Measurements from ENCODE around the gene RPRML. TPM values are rescaled to one million over a fixed set of nuclear protein-coding genes. Genes with fewer than 3 reads are reported as not detected.

The RPRML gene
- total RNA-seq, 2 experiments from 2014 or later = not detected

GRCh38 chr17:46935658-46936266, 43.3 kb downstream of the RPRML start:
- no peaks in the 10 kb centered on the region for H3K9me3 Mint-ChIP-seq
- no peaks in the 10 kb centered on the region for H3K27me3 Mint-ChIP-seq (ENCODE audit: low read depth)
- no peaks in the 10 kb centered on the region for H3K4me1 Mint-ChIP-seq (ENCODE audit: low read depth)
- H3K27ac Mint-ChIP-seq = no peak overlapping the region
- peaks cover 28% of the 10 kb centered on the region for H3K36me3 Mint-ChIP-seq (ENCODE audit: low read depth)
- intact Hi-C loops (cut with micrococcal nuclease) = no loop called here
- DNase-seq = no peak
- CTCF ChIA-PET = no interaction called here
- no peak overlapping the region for H3K4me3 Mint-ChIP-seq

DNA sequence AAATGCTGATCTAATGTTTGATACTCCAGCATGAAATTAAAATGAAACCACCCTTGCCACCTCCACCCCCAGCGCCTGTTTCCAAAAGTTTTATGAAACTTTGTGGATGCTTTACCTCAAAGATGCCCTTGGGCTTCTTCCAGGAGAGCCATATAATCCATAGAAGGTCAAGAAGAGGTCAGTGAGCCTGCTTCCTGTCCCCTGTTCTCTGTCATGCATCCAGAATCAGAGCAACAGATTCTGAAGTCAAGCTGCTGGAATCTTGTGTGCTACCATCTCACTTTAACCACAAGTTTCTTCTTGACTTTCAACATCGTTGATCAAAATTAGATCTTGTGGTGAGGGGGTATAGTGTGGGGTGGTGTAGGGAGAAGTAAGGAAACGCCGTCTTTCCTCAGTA, 47.5 kb downstream of the RPRML start:
- no peaks in the 10 kb centered on the region for H3K27me3 Mint-ChIP-seq (ENCODE audit: low read depth)
- H3K4me3 Mint-ChIP-seq = no peak overlapping the region
- peaks cover 22% of the 10 kb centered on the region for H3K36me3 Mint-ChIP-seq (ENCODE audit: low read depth)
- no peak for DNase-seq
- no peaks in the 10 kb centered on the region for H3K9me3 Mint-ChIP-seq
- no peak overlapping the region for H3K27ac Mint-ChIP-seq
- H3K4me1 Mint-ChIP-seq (ENCODE audit: low read depth) = peaks cover 23% of the 10 kb centered on the region
- intact Hi-C loops (cut with micrococcal nuclease) = no loop called here
- CTCF ChIA-PET = interaction anchor here (2.9 kb wide), 1 partner anchor 11 kb away, joined by 12 read pairs; no protein-coding TSS in a partner anchor

- peaks cover 22% of the 10 kb centered on the region for H3K36me3 Mint-ChIP-seq (ENCODE audit: low read depth)
- H3K4me3 Mint-ChIP-seq = no peak overlapping the region
- DNase-seq = no peak
- H3K27ac Mint-ChIP-seq = no peak overlapping the region
- no peaks in the 10 kb centered on the region for H3K9me3 Mint-ChIP-seq
- CTCF ChIA-PET = interaction anchor here (1.4 kb wide), 1 partner anchor 12 kb away, joined by 6 read pairs; no protein-coding TSS in a partner anchor
- H3K4me1 Mint-ChIP-seq (ENCODE audit: low read depth) = peaks cover 38% of the 10 kb centered on the region
- no peaks in the 10 kb centered on the region for H3K27me3 Mint-ChIP-seq (ENCODE audit: low read depth)
- intact Hi-C loops (cut with micrococcal nuclease) = no loop called here
Measured at GRCh38 chr17:46930051-46930450, 49.0 kb downstream of the RPRML start.

DNA sequence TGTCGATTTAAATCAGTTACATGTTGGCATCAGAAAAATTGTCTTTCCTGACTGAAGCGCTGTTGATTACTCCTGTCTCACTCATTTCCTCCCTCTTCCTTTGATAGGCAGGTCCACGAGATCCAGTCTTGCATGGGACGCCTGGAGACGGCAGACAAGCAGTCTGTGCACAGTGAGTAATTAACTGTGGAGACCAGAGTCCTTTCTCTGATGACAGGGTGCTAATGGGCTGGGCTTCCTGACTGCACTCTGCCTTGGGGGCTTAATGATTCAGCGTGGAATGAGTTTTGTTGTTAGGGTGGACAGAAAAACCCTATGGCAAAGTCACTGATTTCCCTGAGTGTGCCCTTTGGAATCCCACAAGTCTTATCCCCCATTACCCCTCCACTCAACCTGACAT, 49.6 kb downstream of the RPRML start:
- no peak overlapping the region for H3K4me3 Mint-ChIP-seq
- H3K27ac Mint-ChIP-seq = no peak overlapping the region
- no peaks in the 10 kb centered on the region for H3K9me3 Mint-ChIP-seq
- H3K27me3 Mint-ChIP-seq (ENCODE audit: low read depth) = no peaks in the 10 kb centered on the region
- intact Hi-C loops (cut with micrococcal nuclease) = loop anchor here (10.0 kb wide), 2 partner anchors 135 to 255 kb away; partner anchors contain the start of gene CDC27
- H3K4me1 Mint-ChIP-seq (ENCODE audit: low read depth) = peaks cover 44% of the 10 kb centered on the region
- DNase-seq = no peak
- CTCF ChIA-PET = no interaction called here
- H3K36me3 Mint-ChIP-seq (ENCODE audit: low read depth) = peaks cover 20% of the 10 kb centered on the region

- H3K4me1 Mint-ChIP-seq (ENCODE audit: low read depth) = peaks cover 51% of the 10 kb centered on the region
- H3K4me3 Mint-ChIP-seq = no peak overlapping the region
- intact Hi-C loops (cut with micrococcal nuclease) = loop anchor here (10.0 kb wide), 2 partner anchors 136 to 256 kb away; partner anchors contain the start of gene CDC27
- H3K27me3 Mint-ChIP-seq (ENCODE audit: low read depth) = no peaks in the 10 kb centered on the region
- no peak for DNase-seq
- no peak overlapping the region for H3K27ac Mint-ChIP-seq
- no peaks in the 10 kb centered on the region for H3K9me3 Mint-ChIP-seq
- CTCF ChIA-PET = interaction anchor here (1.5 kb wide), 1 partner anchor 14 kb away, joined by 4 read pairs; no protein-coding TSS in a partner anchor
- H3K36me3 Mint-ChIP-seq (ENCODE audit: low read depth) = peaks cover 18% of the 10 kb centered on the region
Measured at GRCh38 chr17:46928467-46929261, 50.4 kb downstream of the RPRML start.

Small RNA genes within 50 kb of the gene (microRNA-seq; reads per million reads assigned to microRNA genes)
- not detected for gene MIR5089 (ENCODE audit: borderline microRNAs expressed, borderline replicate concordance)

Other genes with a start within 250 kb of the RPRML start
- gene WNT3, start 160.6 kb downstream of the RPRML start, total RNA-seq = not detected
- not detected for gene WNT9B, start 127.7 kb downstream of the RPRML start, total RNA-seq
- 10 to 100 TPM; 32.8 to 38.1 TPM for gene GOSR2, start 56.1 kb downstream of the RPRML start, total RNA-seq
- 100 to 1,000 TPM; 105 to 117 TPM for gene CDC27, start 210.0 kb upstream of the RPRML start, total RNA-seq
- not detected for gene MYL4, start 230.1 kb upstream of the RPRML start, total RNA-seq

Data from activated naive CD4-positive, alpha-beta T cell treated with anti-CD3 and anti-CD28 coated beads for 36 hours (primary cell).